ENCODE results near the gene DTNBP1.

DNA sequence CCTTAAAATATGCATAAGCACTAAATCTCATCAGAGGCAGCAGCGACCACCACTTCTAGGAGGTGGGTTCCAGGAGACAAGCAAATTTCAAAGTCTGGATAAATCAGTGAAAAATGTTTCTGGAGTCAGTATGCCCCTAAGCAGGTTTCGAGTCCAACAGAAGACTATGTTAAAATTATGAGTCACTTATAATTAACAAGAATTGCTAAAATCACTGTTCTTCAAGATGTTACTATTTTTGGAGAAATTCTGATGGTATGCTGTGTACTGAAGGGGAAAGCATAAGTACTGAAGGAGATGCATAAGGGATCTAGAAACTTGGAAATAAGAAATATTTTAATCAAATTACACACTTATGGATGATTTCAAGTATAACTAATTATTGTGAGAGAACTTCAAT is 58.0 kb downstream of the DTNBP1 start:
- TF ChIP-seq TAF1 (IDR thresholded peaks at IDR 0.05; ENCODE audit: borderline replicate concordance, insufficient read depth, low read length) (no peak), SIN3A (IDR thresholded peaks at IDR 0.05; ENCODE audit: borderline replicate concordance, insufficient read depth, low read length) (no peak), POLR2AphosphoS5 (IDR thresholded peaks at IDR 0.05; ENCODE audit: low read depth, low read length) (no peak), FOXP2 (optimal IDR thresholded peaks at IDR 0.05; ENCODE audit: borderline replicate concordance, extremely low read depth, extremely low read length, insufficient read depth) (no peak)
- TF ChIP-seq, protein P1, sequence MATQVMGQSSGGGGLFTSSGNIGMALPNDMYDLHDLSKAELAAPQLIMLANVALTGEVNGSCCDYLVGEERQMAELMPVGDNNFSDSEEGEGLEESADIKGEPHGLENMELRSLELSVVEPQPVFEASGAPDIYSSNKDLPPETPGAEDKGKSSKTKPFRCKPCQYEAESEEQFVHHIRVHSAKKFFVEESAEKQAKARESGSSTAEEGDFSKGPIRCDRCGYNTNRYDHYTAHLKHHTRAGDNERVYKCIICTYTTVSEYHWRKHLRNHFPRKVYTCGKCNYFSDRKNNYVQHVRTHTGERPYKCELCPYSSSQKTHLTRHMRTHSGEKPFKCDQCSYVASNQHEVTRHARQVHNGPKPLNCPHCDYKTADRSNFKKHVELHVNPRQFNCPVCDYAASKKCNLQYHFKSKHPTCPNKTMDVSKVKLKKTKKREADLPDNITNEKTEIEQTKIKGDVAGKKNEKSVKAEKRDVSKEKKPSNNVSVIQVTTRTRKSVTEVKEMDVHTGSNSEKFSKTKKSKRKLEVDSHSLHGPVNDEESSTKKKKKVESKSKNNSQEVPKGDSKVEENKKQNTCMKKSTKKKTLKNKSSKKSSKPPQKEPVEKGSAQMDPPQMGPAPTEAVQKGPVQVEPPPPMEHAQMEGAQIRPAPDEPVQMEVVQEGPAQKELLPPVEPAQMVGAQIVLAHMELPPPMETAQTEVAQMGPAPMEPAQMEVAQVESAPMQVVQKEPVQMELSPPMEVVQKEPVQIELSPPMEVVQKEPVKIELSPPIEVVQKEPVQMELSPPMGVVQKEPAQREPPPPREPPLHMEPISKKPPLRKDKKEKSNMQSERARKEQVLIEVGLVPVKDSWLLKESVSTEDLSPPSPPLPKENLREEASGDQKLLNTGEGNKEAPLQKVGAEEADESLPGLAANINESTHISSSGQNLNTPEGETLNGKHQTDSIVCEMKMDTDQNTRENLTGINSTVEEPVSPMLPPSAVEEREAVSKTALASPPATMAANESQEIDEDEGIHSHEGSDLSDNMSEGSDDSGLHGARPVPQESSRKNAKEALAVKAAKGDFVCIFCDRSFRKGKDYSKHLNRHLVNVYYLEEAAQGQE (IDR thresholded peaks at IDR 0.05; ENCODE audit: insufficient read depth in 1 of 2, low read depth in 2 of 2, low read length in 2 of 2): no peak

All from PFSK-1 (cell line).